SK-N-SH (cell line): Measurements from ENCODE around the gene MUSTN1. TPM values are rescaled to one million over a fixed set of nuclear protein-coding genes. Genes with fewer than 3 reads are reported as not detected.

Source experiments
- CTCF ChIA-PET: fragments of 300-600, 350-600 bp; formaldehyde crosslinking; extraction: SDS; loops from one replicate; lab custom pipeline; 2021; lab: Yijun Ruan, JAX
- POLR2A ChIA-PET: fragments of 350-600 bp; sonication (Branson Sonifier 250); formaldehyde crosslinking; extraction: SDS; loops from one replicate; lab custom pipeline; 2020; ENCODE audit warnings: antibody characterized with exemption, inconsistent platforms; lab: Yijun Ruan, JAX
- DNase-seq: peaks from one replicate; pipeline ENCODE4 v3.0.0; 2012
- H2AFZ ChIP-seq: fragments of 200-600 bp; sonication (generic); 2 replicates; pipeline ENCODE4 v1.8.1; 2016; ENCODE audit warnings: antibody characterized with exemption, mild to moderate bottlenecking, low read depth
- H3F3A ChIP-seq: fragments of 200-600 bp; sonication (generic); replicated peaks from 2 replicates; pipeline ENCODE3; 2016; ENCODE audit warnings: antibody characterized with exemption, mild to moderate bottlenecking; ENCODE audit not compliant: insufficient read depth
- H3K27ac ChIP-seq, 2 experiments: fragments of 200-500 bp in 1 of 2; fragments of 200-600 bp in 1 of 2; sonication (Bioruptor generic) in 1 of 2; sonication (generic), shearing (Covaris generic) in 1 of 2; 2 replicates each; pipeline versions ENCODE4 v1.5.1 to v1.6.1; 2014 to 2016; ENCODE audit warnings: low read depth in 2 of 2, inconsistent platforms in 1 of 2, low read length in 1 of 2, mild to moderate bottlenecking in 1 of 2, mixed read lengths in 1 of 2
- H3K27me3 ChIP-seq: fragments of 200-600 bp; sonication (generic), shearing (Covaris generic); 2 replicates; pipeline ENCODE4 v1.6.1; 2016; ENCODE audit warnings: mixed run types; ENCODE audit not compliant: insufficient read depth
- H3K36me3 ChIP-seq, 2 experiments: fragments of 200-500 bp in 1 of 2; fragments of 200-600 bp in 1 of 2; sonication (Bioruptor generic) in 1 of 2; sonication (generic) in 1 of 2; replicated peaks in 1 of 2; 2 replicates each; pipeline versions ENCODE3 to v1.5.1; 2014 to 2016; ENCODE audit warnings: low read length in 1 of 2, mild to moderate bottlenecking in 1 of 2; ENCODE audit not compliant: insufficient read depth in 2 of 2, control insufficient read depth in 1 of 2
- H3K4me1 ChIP-seq, 2 experiments: fragments of 200-500 bp in 1 of 2; fragments of 200-600 bp in 1 of 2; sonication (Bioruptor generic) in 1 of 2; sonication (generic), shearing (Covaris generic) in 1 of 2; 2 replicates each; pipeline versions ENCODE4 v1.5.1 to v1.6.1; 2014 to 2016; ENCODE audit warnings: low read depth in 1 of 2, low read length in 1 of 2, mixed run types in 1 of 2; ENCODE audit not compliant: insufficient read depth in 2 of 2, control insufficient read depth in 1 of 2
- H3K4me2 ChIP-seq: fragments of 200-600 bp; sonication (generic), shearing (Covaris generic); 2 replicates; pipeline ENCODE4 v1.6.1; 2017; ENCODE audit warnings: mixed run types
- H3K4me3 ChIP-seq, 2 experiments: fragments of 200-500 bp in 1 of 2; fragments of 200-600 bp in 1 of 2; sonication (Bioruptor generic) in 1 of 2; sonication (generic), shearing (Covaris generic) in 1 of 2; 2 replicates each; pipeline versions ENCODE4 v1.5.1 to v1.8.1; 2014 to 2016; ENCODE audit warnings: low read depth in 2 of 2, inconsistent platforms in 1 of 2, low read length in 1 of 2, mild to moderate bottlenecking in 1 of 2, mixed read lengths in 1 of 2, moderate library complexity in 1 of 2
- H3K79me2 ChIP-seq: fragments of 200-600 bp; sonication (generic); 2 replicates; pipeline ENCODE4 v1.8.1; 2017; ENCODE audit warnings: mild to moderate bottlenecking; ENCODE audit not compliant: insufficient read depth
- H3K9ac ChIP-seq: fragments of 200-600 bp; sonication (generic); 2 replicates; pipeline ENCODE4 v1.6.1; 2017; ENCODE audit warnings: mixed run types
- H3K9me2 ChIP-seq: fragments of 200-600 bp; sonication (generic); 2 replicates; pipeline ENCODE4 v1.6.1; 2017; ENCODE audit warnings: mixed run types
- H3K9me3 ChIP-seq: fragments of 200-600 bp; sonication (generic); 2 replicates; pipeline ENCODE4 v1.6.1; 2017; ENCODE audit warnings: mixed run types, mild to moderate bottlenecking, moderate library complexity
- H4K20me1 ChIP-seq: fragments of 200-600 bp; sonication (generic); 2 replicates; pipeline ENCODE4 v1.6.1; 2017; ENCODE audit warnings: mild to moderate bottlenecking, mixed run types; ENCODE audit not compliant: insufficient read depth
- ELF1 ChIP-seq: IDR thresholded peaks from 2 replicates; pipeline ENCODE4 v1.4.0; 2012
- EP300 ChIP-seq, 2 experiments: IDR thresholded peaks; 2 replicates each; pipeline versions ENCODE4 v1.4.0 to v1.6.1; 2012; ENCODE audit warnings: borderline replicate concordance in 1 of 2, low read depth in 1 of 2, low read length in 1 of 2
- EZH2phosphoT487 ChIP-seq: fragments of 200-600 bp; sonication (generic); IDR thresholded peaks from 2 replicates; pipeline ENCODE4 v1.6.1; 2017; ENCODE audit warnings: low read depth, mixed run types, mild to moderate bottlenecking, antibody characterized with exemption, moderate library complexity, borderline replicate concordance
- GABPA ChIP-seq: IDR thresholded peaks from 2 replicates; pipeline ENCODE4 v1.4.0; 2012; ENCODE audit warnings: low read depth, mild to moderate bottlenecking
- GATA2 ChIP-seq: sonication (generic); formaldehyde crosslinking; IDR thresholded peaks from 2 replicates; pipeline ENCODE4 v1.5.0; 2020; ENCODE audit warnings: mild to moderate bottlenecking, missing genetic modification reagents
- MEF2A ChIP-seq: IDR thresholded peaks from 2 replicates; pipeline ENCODE4 v1.4.0; 2012; ENCODE audit warnings: low read depth, borderline replicate concordance
- MXI1 ChIP-seq: IDR thresholded peaks from 2 replicates; pipeline ENCODE4 v1.6.1; 2012; ENCODE audit warnings: mild to moderate bottlenecking, low read depth, low read length, improper control_type of control experiment
- NRF1 ChIP-seq: IDR thresholded peaks from 2 replicates; pipeline ENCODE4 v1.6.1; 2012; ENCODE audit warnings: low read depth, mild to moderate bottlenecking, low read length
- RCOR1 ChIP-seq: fragments of 150-350 bp; IDR thresholded peaks from 2 replicates; pipeline ENCODE4 v1.6.1; 2017; ENCODE audit warnings: antibody characterized with exemption, low read length
- TEAD4 ChIP-seq: IDR thresholded peaks from 2 replicates; pipeline ENCODE4 v1.4.0; 2012; ENCODE audit warnings: mild to moderate bottlenecking, borderline replicate concordance; ENCODE audit not compliant: insufficient read depth
- USF1 ChIP-seq: IDR thresholded peaks from 2 replicates; pipeline ENCODE4 v1.4.0; 2012; ENCODE audit warnings: low read depth, borderline replicate concordance
- USF2 ChIP-seq: fragments of 150-350 bp; IDR thresholded peaks from 2 replicates; pipeline ENCODE4 v1.6.1; 2017; ENCODE audit warnings: antibody characterized with exemption, low read length, low read depth, borderline replicate concordance
- WGBS: methylation state at CpG from one replicate; pipeline ENCODE4 v1.1.6; 2017; ENCODE audit warnings: low lambda C conversion rate; 5-methylcytosine and 5-hydroxymethylcytosine counted together
- polyA plus RNA-seq, 3 experiments: library from polyadenylated mRNA; depleted of rRNA; stranded (reverse); fragments of >200 nt; gene quantifications; 2 replicates each; pipeline ENCODE4 v1.2.3, GENCODE V29; 2012

MUSTN1 gene
- polyA plus RNA-seq, 1 of the 3 experiments (the other 2 are of a cell fraction) = 0.54 TPM

- no peak overlapping the region for H3K4me2 ChIP-seq
- H2AFZ ChIP-seq = no peak overlapping the region
- ChIA-PET POLR2A (no interaction called here), CTCF (interaction anchor here (1.8 kb wide), 1 partner anchor 28 kb away, joined by 5 read pairs; no protein-coding TSS in a partner anchor)
- H3K27ac ChIP-seq = no peak overlapping the region
- H3K4me3 ChIP-seq = no peak overlapping the region
- H3K27me3 ChIP-seq = no peaks in the 10 kb centered on the region
- 91% methylated on average over 10 of the region's 10 CpGs for WGBS
- no peaks in the 10 kb centered on the region for H3F3A ChIP-seq
- H4K20me1 ChIP-seq = no peaks in the 10 kb centered on the region
- H3K9me3 ChIP-seq = no peaks in the 10 kb centered on the region
- no peaks in the 10 kb centered on the region; a peak in 1 of 4 replicates for H3K4me1 ChIP-seq
- no peaks in the 10 kb centered on the region for H3K36me3 ChIP-seq
- H3K9ac ChIP-seq = no peak overlapping the region
- DNase-seq = no peak
- H3K9me2 ChIP-seq = no peaks in the 10 kb centered on the region
- TF ChIP-seq EP300 (IDR thresholded peaks at IDR 0.05; ENCODE audit: borderline replicate concordance in 1 of 2, low read depth in 1 of 2, low read length in 1 of 2) (no peak), TEAD4 (no peak), MXI1 (no peak), USF2 (no peak), ELF1 (no peak), GATA2 (no peak), RCOR1 (no peak), GABPA (no peak), EZH2phosphoT487 (no peak)
- no peaks in the 10 kb centered on the region for H3K79me2 ChIP-seq
These were observed 17.6 kb downstream of the MUSTN1 start for GRCh38 chr3:52817221-52817620.

GRCh38 chr3:52816654-52817053 is 18.2 kb downstream of the MUSTN1 start:
- H3K4me3 ChIP-seq = no peak overlapping the region
- H3K27ac ChIP-seq = no peak overlapping the region
- H3K79me2 ChIP-seq = no peaks in the 10 kb centered on the region
- ChIA-PET CTCF (interaction anchor here (1.8 kb wide), 1 partner anchor 29 kb away, joined by 5 read pairs; no protein-coding TSS in a partner anchor), POLR2A (no interaction called here)
- H4K20me1 ChIP-seq = no peaks in the 10 kb centered on the region
- H3K9me3 ChIP-seq = no peaks in the 10 kb centered on the region
- DNase-seq = no peak
- TF ChIP-seq USF1 = no peak
- no peak for TF ChIP-seq MEF2A
- no peak for TF ChIP-seq NRF1
- TF ChIP-seq GATA2 = no peak
- no peaks in the 10 kb centered on the region for H3K36me3 ChIP-seq
- no peak overlapping the region for H3K4me2 ChIP-seq
- H3F3A ChIP-seq = no peaks in the 10 kb centered on the region
- WGBS = 84% methylated on average over 7 of the region's 10 CpGs
- H3K9me2 ChIP-seq = no peaks in the 10 kb centered on the region
- H3K27me3 ChIP-seq = no peaks in the 10 kb centered on the region
- H2AFZ ChIP-seq = no peak overlapping the region
- no peaks in the 10 kb centered on the region; a peak in 1 of 4 replicates for H3K4me1 ChIP-seq
- H3K9ac ChIP-seq = no peak overlapping the region
